SK-N-SH treated with all-trans-retinoic acid at 6 μM for 48 hours (cell line): ENCODE measurements around the gene CDC6.

ENCODE experiments used
- ATAC-seq: fragments of 200-7000 bp; cut with Tn5 transposase; 3 replicates; pipeline ENCODE4 v1.9.1; 2020; ENCODE audit warnings: mild to moderate bottlenecking, moderate library complexity
- ARNTL ChIP-seq: fragments of 450-650 bp; formaldehyde crosslinking; IDR thresholded peaks from 2 replicates; pipeline ENCODE4 v1.5.0; 2020; ENCODE audit warnings: low read depth, mild to moderate bottlenecking, moderate library complexity, borderline replicate concordance
- BACH2 ChIP-seq: fragments of 250-450 bp; sonication (Bioruptor Pico); IDR thresholded peaks from 2 replicates; pipeline ENCODE4 v1.9.0; 2021; ENCODE audit warnings: mild to moderate bottlenecking, borderline replicate concordance
- CREB5 ChIP-seq: fragments of 250-450 bp; sonication (Bioruptor Pico); IDR thresholded peaks from 2 replicates; pipeline ENCODE4 v1.5.1; 2020; ENCODE audit warnings: low read depth, mild to moderate bottlenecking, moderate library complexity
- CSDC2 ChIP-seq: fragments of 250-450 bp; sonication (Bioruptor Pico); IDR thresholded peaks from 2 replicates; pipeline ENCODE4 v1.5.0; 2020; ENCODE audit warnings: mild to moderate bottlenecking, moderate library complexity
- CSRNP3 ChIP-seq: fragments of 250-450 bp; sonication (Bioruptor Pico); IDR thresholded peaks from 2 replicates; pipeline ENCODE4 v1.5.1; 2021; ENCODE audit warnings: mild to moderate bottlenecking, moderate library complexity
- ESRRG ChIP-seq: fragments of 250-450 bp; sonication (Bioruptor Pico); IDR thresholded peaks from 2 replicates; pipeline ENCODE4 v1.6.1; 2021; ENCODE audit warnings: mild to moderate bottlenecking
- GLIS3 ChIP-seq: fragments of 250-450 bp; sonication (Bioruptor Pico); IDR thresholded peaks from 2 replicates; pipeline ENCODE4 v1.5.0; 2020; ENCODE audit warnings: mild to moderate bottlenecking, moderate library complexity
- ISL1 ChIP-seq: fragments of 250-450 bp; sonication (Bioruptor Pico); IDR thresholded peaks from 2 replicates; pipeline ENCODE4 v2.1.2; 2022; ENCODE audit warnings: mild to moderate bottlenecking, moderate library complexity
- OSR1 ChIP-seq: fragments of 250-450 bp; sonication (Bioruptor Pico); IDR thresholded peaks from 2 replicates; pipeline ENCODE4 v1.8.0; 2022; ENCODE audit warnings: moderate library complexity, mild to moderate bottlenecking, inconsistent platforms
- PATZ1 ChIP-seq: fragments of 250-450 bp; sonication (Bioruptor Pico); IDR thresholded peaks from 2 replicates; pipeline ENCODE4 v1.8.0; 2020; ENCODE audit warnings: mild to moderate bottlenecking, moderate library complexity, borderline replicate concordance
- PPARA ChIP-seq: fragments of 250-450 bp; sonication (Bioruptor Pico); IDR thresholded peaks from 2 replicates; pipeline ENCODE4 v1.5.0; 2020; ENCODE audit warnings: mild to moderate bottlenecking, borderline replicate concordance
- RARB ChIP-seq: fragments of 250-450 bp; sonication (Bioruptor Pico); IDR thresholded peaks from 2 replicates; pipeline ENCODE4 v1.8.0; 2021; ENCODE audit warnings: mild to moderate bottlenecking, moderate library complexity
- SNAI2 ChIP-seq: fragments of 250-450 bp; sonication (Bioruptor Pico); IDR thresholded peaks from 2 replicates; pipeline ENCODE4 v1.5.0; 2020; ENCODE audit warnings: mild to moderate bottlenecking, moderate library complexity
- TCF4 ChIP-seq: fragments of 250-450 bp; sonication (Bioruptor Pico); IDR thresholded peaks from 2 replicates; pipeline ENCODE4 v1.8.0; 2021; ENCODE audit warnings: mild to moderate bottlenecking, moderate library complexity, borderline replicate concordance
- TOX ChIP-seq: fragments of 250-450 bp; sonication (Bioruptor Pico); IDR thresholded peaks from 2 replicates; pipeline ENCODE4 v1.8.0; 2021; ENCODE audit warnings: mild to moderate bottlenecking, moderate library complexity, borderline replicate concordance
- TSHZ2 ChIP-seq: fragments of 250-450 bp; sonication (Bioruptor Pico); IDR thresholded peaks from 2 replicates; pipeline ENCODE4 v1.5.0; 2020; ENCODE audit warnings: mild to moderate bottlenecking, moderate library complexity
- ZC3H10 ChIP-seq: fragments of 250-450 bp; sonication (Bioruptor Pico); IDR thresholded peaks from 2 replicates; pipeline ENCODE4 v1.5.1; 2021; ENCODE audit warnings: mild to moderate bottlenecking, moderate library complexity
- ZFP3 ChIP-seq: fragments of 250-450 bp; sonication (Bioruptor Pico); IDR thresholded peaks from 2 replicates; pipeline ENCODE4 v1.5.0; 2020; ENCODE audit warnings: mild to moderate bottlenecking, moderate library complexity
- ZFP30 ChIP-seq: fragments of 450-650 bp; formaldehyde crosslinking; IDR thresholded peaks from 2 replicates; pipeline ENCODE4 v1.5.0; 2022; ENCODE audit warnings: mild to moderate bottlenecking, moderate library complexity
- ZNF565 ChIP-seq: fragments of 450-650 bp; formaldehyde crosslinking; conservative IDR thresholded peaks from 2 replicates; pipeline ENCODE4 v1.5.0; 2020; ENCODE audit warnings: low read depth, mild to moderate bottlenecking, moderate library complexity
- ZNF70 ChIP-seq: fragments of 450-650 bp; formaldehyde crosslinking; IDR thresholded peaks from 2 replicates; pipeline ENCODE4 v1.5.0; 2020; ENCODE audit warnings: mild to moderate bottlenecking, moderate library complexity
- ZNF8 ChIP-seq: fragments of 450-650 bp; formaldehyde crosslinking; IDR thresholded peaks from 2 replicates; pipeline ENCODE4 v1.5.0; 2020; ENCODE audit warnings: mild to moderate bottlenecking, moderate library complexity

Gene CDC6

GRCh38 chr17:40279402-40279801, 8.3 kb upstream of the CDC6 start:
- no peak for ATAC-seq
- TF ChIP-seq ZNF565 (CRISPR knock-in tag) (no peak), BACH2 (no peak), GLIS3 (CRISPR knock-in tag) (no peak), ZNF8 (CRISPR knock-in tag) (no peak), PATZ1 (CRISPR knock-in tag) (no peak), ZFP30 (CRISPR knock-in tag) (no peak), SNAI2 (CRISPR knock-in tag) (no peak), ISL1 (no peak), OSR1 (CRISPR knock-in tag) (no peak), ESRRG (no peak), PPARA (CRISPR knock-in tag) (no peak), TOX (no peak)

GRCh38 chr17:40281663-40282062, 6.0 kb upstream of the CDC6 start:
- ATAC-seq: peak; percentile 9; the same call in 1 of the 3 replicates
- TF ChIP-seq ZNF8 (CRISPR knock-in tag) (no peak), RARB (no peak), ISL1 (0 out of 2 replicates have a peak, but pooled peaks have one; percentile 12)
- TF ChIP-seq, all 23 proteins: peak for 1

- TF ChIP-seq PPARA (CRISPR knock-in tag) (no peak), CSDC2 (no peak), ISL1 (peak; percentile 69)
- no peak for ATAC-seq
These were observed 4.0 kb upstream of the CDC6 start for GRCh38 chr17:40283662-40284061.

GRCh38 chr17:40284085-40284713, 3.5 kb upstream of the CDC6 start:
- ATAC-seq: peak; percentile 26
- TF ChIP-seq ISL1: no peak
- TF ChIP-seq TOX: no peak
- no peak for TF ChIP-seq ZFP30 (CRISPR knock-in tag)
- no peak for TF ChIP-seq ZNF8 (CRISPR knock-in tag)
- no peak for TF ChIP-seq SNAI2 (CRISPR knock-in tag)
- no peak for TF ChIP-seq PPARA (CRISPR knock-in tag)
- TF ChIP-seq ZFP3 (CRISPR knock-in tag): no peak
- no peak for TF ChIP-seq RARB

- TF ChIP-seq ESRRG (no peak), GLIS3 (CRISPR knock-in tag) (no peak), CSDC2 (no peak), ZFP30 (CRISPR knock-in tag) (no peak), TSHZ2 (CRISPR knock-in tag) (no peak), ZNF8 (CRISPR knock-in tag) (no peak), OSR1 (CRISPR knock-in tag) (no peak), TOX (no peak), ZFP3 (CRISPR knock-in tag) (no peak), PPARA (CRISPR knock-in tag) (no peak), RARB (no peak)
- no peak for ATAC-seq
These were observed 1.2 kb upstream of the CDC6 start for GRCh38 chr17:40286473-40286872.

GRCh38 chr17:40287159-40287493, 553 bp upstream of the CDC6 start:
- no peak for ATAC-seq
- no peak for TF ChIP-seq PATZ1 (CRISPR knock-in tag)
- TF ChIP-seq CREB5 (CRISPR knock-in tag): no peak
- no peak for TF ChIP-seq ZNF8 (CRISPR knock-in tag)
- TF ChIP-seq SNAI2 (CRISPR knock-in tag): no peak
- no peak for TF ChIP-seq CSRNP3 (CRISPR knock-in tag)
- no peak for TF ChIP-seq ZFP30 (CRISPR knock-in tag)
- no peak for TF ChIP-seq ZC3H10 (CRISPR knock-in tag)
- no peak for TF ChIP-seq ZFP3 (CRISPR knock-in tag)
- TF ChIP-seq PPARA (CRISPR knock-in tag): no peak
- TF ChIP-seq ISL1: no peak
- no peak for TF ChIP-seq TCF4 (CRISPR knock-in tag)
- no peak for TF ChIP-seq GLIS3 (CRISPR knock-in tag)
- TF ChIP-seq ARNTL (CRISPR knock-in tag): no peak
- no peak for TF ChIP-seq ZNF565 (CRISPR knock-in tag)
- no peak for TF ChIP-seq TOX
- no peak for TF ChIP-seq CSDC2
- TF ChIP-seq ZNF70 (CRISPR knock-in tag): no peak
- TF ChIP-seq BACH2: no peak
